Measurements from ENCODE around the gene RELA. TPM values are rescaled to one million over a fixed set of nuclear protein-coding genes. Genes with fewer than 3 reads are reported as not detected.

Gene RELA
- total and polyA plus RNA-seq, 2 of the 13 experiments (the other 11 are each of a cell fraction or from before 2014, with no cell fraction given) = 21.4 to 40.5 TPM

DNA sequence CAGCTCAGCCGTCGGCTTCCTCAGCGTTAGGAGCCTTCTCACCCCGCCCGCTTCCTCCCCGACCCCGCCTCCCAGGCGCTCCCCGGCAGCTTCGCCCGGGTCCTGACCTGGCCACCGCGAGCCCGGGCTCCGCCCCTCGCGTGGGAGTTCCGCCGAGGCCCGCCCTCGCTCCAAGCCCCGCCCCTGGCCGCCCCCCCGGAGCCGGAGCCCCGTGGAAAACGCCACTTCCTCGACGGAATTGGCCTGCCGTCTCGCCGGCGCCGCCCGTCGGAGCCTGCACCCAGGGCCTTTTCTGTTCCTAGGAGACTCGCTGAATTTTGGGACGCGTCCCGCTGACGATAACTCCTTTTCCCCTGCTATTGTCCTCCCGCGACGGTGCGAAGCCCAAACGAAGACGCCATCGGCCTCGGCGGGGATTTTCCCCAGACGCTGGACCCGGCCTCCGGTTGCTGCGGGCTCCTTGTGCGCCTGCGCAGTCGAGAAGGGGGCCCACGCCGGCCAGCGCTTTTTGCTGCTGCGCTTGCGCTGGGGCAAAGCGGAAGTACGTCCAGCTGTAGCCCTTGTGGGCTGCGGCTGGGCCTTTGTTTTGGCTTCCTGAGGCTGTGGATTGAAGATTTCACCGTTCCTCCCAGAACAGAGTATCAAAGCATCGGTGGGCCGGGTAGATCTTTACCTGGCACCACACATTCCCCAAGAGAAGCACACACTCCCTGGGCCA, 10.0 kb downstream of the RELA start:
- H2AFZ ChIP-seq (ENCODE audit: low read length) = no peak overlapping the region
- peak overlapping the region; percentile 98 for H3K4me2 ChIP-seq (ENCODE audit: low read depth, low read length)
- H3K27me3 ChIP-seq (ENCODE audit: control insufficient read depth in 1 of 2, insufficient read depth in 2 of 2, low read length in 2 of 2) = no peaks in the 10 kb centered on the region
- in situ Hi-C loops (cut with HindIII; ENCODE audit: extremely low pct_ligation_motif_present, low pct_unique_long_range_greater_than_20kb) (no loop called here), intact Hi-C loops (cut with micrococcal nuclease; ENCODE audit: unreplicated experiment) (no loop called here)
- H3K4me1 ChIP-seq (ENCODE audit: insufficient read depth, low read length) = peaks cover 35% of the 10 kb centered on the region
- peaks cover 10 to 29% of the 10 kb centered on the region in 2 experiments for H3K36me3 ChIP-seq (replicated peaks in 1 of 2; ENCODE audit: control insufficient read depth in 1 of 2, insufficient read depth in 2 of 2, low read length in 2 of 2)
- DNase-seq (ENCODE audit: low spot score) (peak; percentile 86), FAIRE-seq (peak; percentile 4), ATAC-seq (peak; percentile 77)
- H3K9ac ChIP-seq (ENCODE audit: insufficient read depth, low read depth, low read length) = peak overlapping the region; percentile 89
- H3K27ac ChIP-seq (ENCODE audit: extremely low read length, insufficient read depth, low read length) = peak overlapping the region; percentile 98
- ChIA-PET CTCF (ENCODE audit: low intra/inter-chr PET ratio, low total read pairs) (no interaction called here), POLR2A (interaction anchor here (0.7 to 4.3 kb wide), 29 partner anchors 8 to 606 kb away, joined by 3 to 78 read pairs (median 4); partner anchors contain the start of genes CCDC85B, FAU, FIBP and KAT5)
- BruUV-seq (replicated peaks) = TSS peak; percentile 91
- H3K79me2 ChIP-seq (ENCODE audit: insufficient read depth, low read length) = no peaks in the 10 kb centered on the region
- 3% methylated on average over 16 of the region's 68 CpGs for WGBS (ENCODE audit: low lambda C conversion rate)
- no peaks in the 10 kb centered on the region for H3K9me3 ChIP-seq (ENCODE audit: low read length)
- H3K4me3 ChIP-seq (replicated peaks in 1 of 3; ENCODE audit: insufficient read depth in 1 of 3, low read depth in 2 of 3, low read length in 3 of 3) = peak overlapping the region; percentile 48 to 76 (median 54); a peak in 5 of 6 replicates
- H4K20me1 ChIP-seq (ENCODE audit: insufficient read depth, low read length) = no peaks in the 10 kb centered on the region
- TF ChIP-seq NR2F1 (CRISPR knock-in tag; IDR thresholded peaks at IDR 0.05) = 0 out of 4 replicates have a peak, but pooled peaks of 1 of the 2 experiments have one; percentile 13
- peak; percentile 92; the same call in 1 of the 2 replicates for TF ChIP-seq SP4 (CRISPR knock-in tag; IDR thresholded peaks at IDR 0.05)
- TF ChIP-seq, protein P1, sequence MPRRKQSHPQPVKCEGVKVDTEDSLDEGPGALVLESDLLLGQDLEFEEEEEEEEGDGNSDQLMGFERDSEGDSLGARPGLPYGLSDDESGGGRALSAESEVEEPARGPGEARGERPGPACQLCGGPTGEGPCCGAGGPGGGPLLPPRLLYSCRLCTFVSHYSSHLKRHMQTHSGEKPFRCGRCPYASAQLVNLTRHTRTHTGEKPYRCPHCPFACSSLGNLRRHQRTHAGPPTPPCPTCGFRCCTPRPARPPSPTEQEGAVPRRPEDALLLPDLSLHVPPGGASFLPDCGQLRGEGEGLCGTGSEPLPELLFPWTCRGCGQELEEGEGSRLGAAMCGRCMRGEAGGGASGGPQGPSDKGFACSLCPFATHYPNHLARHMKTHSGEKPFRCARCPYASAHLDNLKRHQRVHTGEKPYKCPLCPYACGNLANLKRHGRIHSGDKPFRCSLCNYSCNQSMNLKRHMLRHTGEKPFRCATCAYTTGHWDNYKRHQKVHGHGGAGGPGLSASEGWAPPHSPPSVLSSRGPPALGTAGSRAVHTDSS (CRISPR knock-in tag; conservative IDR thresholded peaks at IDR 0.05) = 0 out of 2 replicates have a peak, but pooled peaks have one; percentile 76
- TF ChIP-seq ZNF556 (CRISPR knock-in tag; IDR thresholded peaks at IDR 0.05; ENCODE audit: borderline replicate concordance) = peak; percentile 39; the same call in 1 of the 2 replicates
- TF ChIP-seq ZSCAN31 (CRISPR knock-in tag; IDR thresholded peaks at IDR 0.05; ENCODE audit: low read depth) = peak; percentile 72; the same call in 1 of the 2 replicates
- peak; percentile 86 for TF ChIP-seq HDAC1 (CRISPR knock-in tag; IDR thresholded peaks at IDR 0.05)
- TF ChIP-seq, protein P2, sequence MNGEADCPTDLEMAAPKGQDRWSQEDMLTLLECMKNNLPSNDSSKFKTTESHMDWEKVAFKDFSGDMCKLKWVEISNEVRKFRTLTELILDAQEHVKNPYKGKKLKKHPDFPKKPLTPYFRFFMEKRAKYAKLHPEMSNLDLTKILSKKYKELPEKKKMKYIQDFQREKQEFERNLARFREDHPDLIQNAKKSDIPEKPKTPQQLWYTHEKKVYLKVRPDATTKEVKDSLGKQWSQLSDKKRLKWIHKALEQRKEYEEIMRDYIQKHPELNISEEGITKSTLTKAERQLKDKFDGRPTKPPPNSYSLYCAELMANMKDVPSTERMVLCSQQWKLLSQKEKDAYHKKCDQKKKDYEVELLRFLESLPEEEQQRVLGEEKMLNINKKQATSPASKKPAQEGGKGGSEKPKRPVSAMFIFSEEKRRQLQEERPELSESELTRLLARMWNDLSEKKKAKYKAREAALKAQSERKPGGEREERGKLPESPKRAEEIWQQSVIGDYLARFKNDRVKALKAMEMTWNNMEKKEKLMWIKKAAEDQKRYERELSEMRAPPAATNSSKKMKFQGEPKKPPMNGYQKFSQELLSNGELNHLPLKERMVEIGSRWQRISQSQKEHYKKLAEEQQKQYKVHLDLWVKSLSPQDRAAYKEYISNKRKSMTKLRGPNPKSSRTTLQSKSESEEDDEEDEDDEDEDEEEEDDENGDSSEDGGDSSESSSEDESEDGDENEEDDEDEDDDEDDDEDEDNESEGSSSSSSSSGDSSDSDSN (CRISPR knock-in tag; IDR thresholded peaks at IDR 0.05) = peak; percentile 39
- peak; percentile 57; the same call in 1 of the 2 replicates for TF ChIP-seq ZNF225 (CRISPR knock-in tag; IDR thresholded peaks at IDR 0.05)
- no peak for TF ChIP-seq ZNF496 (CRISPR knock-in tag; IDR thresholded peaks at IDR 0.05; ENCODE audit: insufficient replicate concordance)
- TF ChIP-seq, protein P3, sequence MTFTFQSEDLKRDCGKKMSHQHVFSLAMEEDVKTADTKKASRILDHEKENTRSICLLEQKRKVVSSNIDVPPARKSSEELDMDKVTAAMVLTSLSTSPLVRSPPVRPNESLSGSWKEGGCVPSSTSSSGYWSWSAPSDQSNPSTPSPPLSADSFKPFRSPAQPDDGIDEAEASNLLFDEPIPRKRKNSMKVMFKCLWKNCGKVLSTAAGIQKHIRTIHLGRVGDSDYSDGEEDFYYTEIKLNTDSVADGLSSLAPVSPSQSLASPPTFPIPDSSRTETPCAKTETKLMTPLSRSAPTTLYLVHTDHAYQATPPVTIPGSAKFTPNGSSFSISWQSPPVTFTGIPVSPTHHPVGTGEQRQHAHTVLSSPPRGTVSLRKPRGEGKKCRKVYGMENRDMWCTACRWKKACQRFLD (CRISPR knock-in tag; IDR thresholded peaks at IDR 0.05; ENCODE audit: borderline replicate concordance) = 0 out of 2 replicates have a peak, but pooled peaks have one; percentile 61
- 0 out of 2 replicates have a peak, but pooled peaks have one; percentile 75 for TF ChIP-seq ZSCAN22 (CRISPR knock-in tag; IDR thresholded peaks at IDR 0.05)
- TF ChIP-seq, protein P4, sequence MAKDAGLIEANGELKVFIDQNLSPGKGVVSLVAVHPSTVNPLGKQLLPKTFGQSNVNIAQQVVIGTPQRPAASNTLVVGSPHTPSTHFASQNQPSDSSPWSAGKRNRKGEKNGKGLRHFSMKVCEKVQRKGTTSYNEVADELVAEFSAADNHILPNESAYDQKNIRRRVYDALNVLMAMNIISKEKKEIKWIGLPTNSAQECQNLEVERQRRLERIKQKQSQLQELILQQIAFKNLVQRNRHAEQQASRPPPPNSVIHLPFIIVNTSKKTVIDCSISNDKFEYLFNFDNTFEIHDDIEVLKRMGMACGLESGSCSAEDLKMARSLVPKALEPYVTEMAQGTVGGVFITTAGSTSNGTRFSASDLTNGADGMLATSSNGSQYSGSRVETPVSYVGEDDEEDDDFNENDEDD (CRISPR knock-in tag; IDR thresholded peaks at IDR 0.05; ENCODE audit: borderline replicate concordance) = 0 out of 2 replicates have a peak, but pooled peaks have one; percentile 53
- TF ChIP-seq HNRNPLL (IDR thresholded peaks at IDR 0.05; ENCODE audit: low read depth, low read length, poor library complexity, severe bottlenecking) = peak; percentile 87
- peak; percentile 100 for TF ChIP-seq ZNF777 (CRISPR knock-in tag; IDR thresholded peaks at IDR 0.05)

Data from HepG2 (cell line).